RWPE2 (cell line): ENCODE data around the gene FRAS1.

ENCODE experiments used
- ATAC-seq: fragments of 200-7000 bp; cut with Tn5 transposase; 3 replicates; pipeline ENCODE4 v1.9.1; 2021; ENCODE audit warnings: low read depth
- DNase-seq: peaks from one replicate; pipeline ENCODE4 v3.0.0-alpha.2; 2020; ENCODE audit warnings: low spot score
- H3K27ac ChIP-seq: fragments of 450-650 bp; 2 replicates; pipeline ENCODE4 v1.5.1; 2017; ENCODE audit warnings: mild to moderate bottlenecking; ENCODE audit not compliant: poor library complexity, severe bottlenecking
- H3K27me3 ChIP-seq: fragments of 250-450 bp; sonication (Bioruptor Pico); 2 replicates; pipeline ENCODE4 v1.5.1; 2021; ENCODE audit warnings: mild to moderate bottlenecking, moderate library complexity; ENCODE audit not compliant: insufficient read depth, poor library complexity, severe bottlenecking
- H3K36me3 ChIP-seq: fragments of 250-450 bp; sonication (Bioruptor Pico); 2 replicates; pipeline ENCODE4 v1.5.1; 2020; ENCODE audit warnings: low read depth, mild to moderate bottlenecking, moderate library complexity
- H3K4me1 ChIP-seq: fragments of 250-450 bp; sonication (Bioruptor Pico); 2 replicates; pipeline ENCODE4 v1.5.1; 2021; ENCODE audit warnings: mild to moderate bottlenecking, moderate library complexity; ENCODE audit not compliant: insufficient read depth, poor library complexity, severe bottlenecking
- H3K4me3 ChIP-seq: fragments of 250-450 bp; sonication (Bioruptor Pico); 2 replicates; pipeline ENCODE4 v1.5.1; 2021; ENCODE audit warnings: mild to moderate bottlenecking, moderate library complexity; ENCODE audit not compliant: severe bottlenecking
- H3K9me3 ChIP-seq: fragments of 250-450 bp; sonication (Bioruptor Pico); 2 replicates; pipeline ENCODE4 v1.5.1; 2021; ENCODE audit warnings: mild to moderate bottlenecking, moderate library complexity; ENCODE audit not compliant: severe bottlenecking
- CTCF ChIP-seq: fragments of 450-650 bp; IDR thresholded peaks from one replicate; pipeline ENCODE4 v1.5.1; 2017; ENCODE audit warnings: mild to moderate bottlenecking, moderate library complexity; ENCODE audit not compliant: poor library complexity, severe bottlenecking

The FRAS1 gene

GRCh38 chr4:78567500-78568060, 510.5 kb downstream of the FRAS1 start:
- Histone ChIP-seq H3K27me3 (no peaks in the 10 kb centered on the region), H3K36me3 (peaks cover 56% of the 10 kb centered on the region), H3K9me3 (no peaks in the 10 kb centered on the region), H3K27ac (peak overlapping the region; percentile 99), H3K4me1 (peaks cover 52% of the 10 kb centered on the region), H3K4me3 (no peak overlapping the region)
- ATAC-seq (no peak), DNase-seq (no peak)
- TF ChIP-seq CTCF, result no peak

GRCh38 chr4:78568640-78569305, 511.6 kb downstream of the FRAS1 start:
- ATAC-seq (no peak), DNase-seq (no peak)
- peak overlapping the region; percentile 99 for H3K27ac ChIP-seq
- no peaks in the 10 kb centered on the region for H3K27me3 ChIP-seq
- no peak overlapping the region for H3K4me3 ChIP-seq
- peaks cover 52% of the 10 kb centered on the region for H3K4me1 ChIP-seq
- no peak for TF ChIP-seq CTCF
- H3K36me3 ChIP-seq, result peaks cover 57% of the 10 kb centered on the region
- H3K9me3 ChIP-seq, result no peaks in the 10 kb centered on the region

- Histone ChIP-seq H3K27me3 (no peaks in the 10 kb centered on the region), H3K27ac (peak overlapping the region; percentile 99), H3K9me3 (no peaks in the 10 kb centered on the region), H3K36me3 (peaks cover 59% of the 10 kb centered on the region), H3K4me1 (peaks cover 50% of the 10 kb centered on the region), H3K4me3 (no peak overlapping the region)
- DNase-seq (no peak), ATAC-seq (peak; percentile 77)
- no peak for TF ChIP-seq CTCF
These were observed 512.2 kb downstream of the FRAS1 start for GRCh38 chr4:78569306-78569821.

GRCh38 chr4:78570117-78570516, 513.0 kb downstream of the FRAS1 start:
- Histone ChIP-seq H3K27me3 (no peaks in the 10 kb centered on the region), H3K9me3 (no peaks in the 10 kb centered on the region), H3K4me1 (peaks cover 43% of the 10 kb centered on the region), H3K36me3 (peaks cover 62% of the 10 kb centered on the region), H3K27ac (peak overlapping the region; percentile 99), H3K4me3 (no peak overlapping the region)
- no peak for ATAC-seq
- TF ChIP-seq CTCF, result no peak
- no peak for DNase-seq

GRCh38 chr4:78571804-78572203, 514.7 kb downstream of the FRAS1 start:
- no peak overlapping the region for H3K27ac ChIP-seq
- no peak for DNase-seq
- no peaks in the 10 kb centered on the region for H3K27me3 ChIP-seq
- TF ChIP-seq CTCF, result no peak
- H3K36me3 ChIP-seq, result peaks cover 74% of the 10 kb centered on the region
- no peak overlapping the region for H3K4me3 ChIP-seq
- no peak for ATAC-seq
- H3K4me1 ChIP-seq, result peaks cover 27% of the 10 kb centered on the region
- H3K9me3 ChIP-seq, result no peaks in the 10 kb centered on the region
